OCI-LY7 (cell line): ENCODE results near the gene LY6G6D.

Experiments
- EZH2phosphoT487 ChIP-seq: fragments of 200-600 bp; sonication (generic); IDR thresholded peaks from 2 replicates; pipeline ENCODE4 v1.6.1; 2018; ENCODE audit warnings: low read depth, borderline replicate concordance, mild to moderate bottlenecking, mixed run types, antibody characterized with exemption, low read length, moderate library complexity, mixed read lengths
- TF ChIP-seq, protein P1 (sequence below): fragments of 200-600 bp; sonication (generic); conservative IDR thresholded peaks from 2 replicates; pipeline ENCODE4 v1.5.1; 2014; ENCODE audit warnings: mild to moderate bottlenecking, antibody characterized with exemption, low read length, moderate library complexity, mixed read lengths

DNA sequence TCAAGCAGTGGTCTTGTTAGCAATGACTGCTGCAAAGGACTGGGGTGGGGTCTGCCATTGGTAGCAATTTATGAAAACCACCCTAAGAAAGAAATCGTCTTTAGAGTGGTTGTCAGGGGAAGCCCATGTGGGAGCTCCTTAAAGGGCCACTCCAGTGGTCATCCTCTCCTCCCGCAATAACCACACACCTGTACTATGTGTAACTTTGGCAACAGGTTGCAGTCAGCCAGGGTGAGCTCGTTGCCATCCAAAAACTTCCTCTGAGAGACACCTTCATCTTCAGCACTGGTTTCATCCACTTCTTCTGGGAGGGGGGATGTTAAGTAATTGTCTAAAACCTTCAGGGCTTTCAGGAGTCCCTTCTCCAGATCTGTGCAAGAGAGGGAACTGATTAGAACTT lies 16.9 kb downstream of the LY6G6D start:
- TF ChIP-seq, protein P1, sequence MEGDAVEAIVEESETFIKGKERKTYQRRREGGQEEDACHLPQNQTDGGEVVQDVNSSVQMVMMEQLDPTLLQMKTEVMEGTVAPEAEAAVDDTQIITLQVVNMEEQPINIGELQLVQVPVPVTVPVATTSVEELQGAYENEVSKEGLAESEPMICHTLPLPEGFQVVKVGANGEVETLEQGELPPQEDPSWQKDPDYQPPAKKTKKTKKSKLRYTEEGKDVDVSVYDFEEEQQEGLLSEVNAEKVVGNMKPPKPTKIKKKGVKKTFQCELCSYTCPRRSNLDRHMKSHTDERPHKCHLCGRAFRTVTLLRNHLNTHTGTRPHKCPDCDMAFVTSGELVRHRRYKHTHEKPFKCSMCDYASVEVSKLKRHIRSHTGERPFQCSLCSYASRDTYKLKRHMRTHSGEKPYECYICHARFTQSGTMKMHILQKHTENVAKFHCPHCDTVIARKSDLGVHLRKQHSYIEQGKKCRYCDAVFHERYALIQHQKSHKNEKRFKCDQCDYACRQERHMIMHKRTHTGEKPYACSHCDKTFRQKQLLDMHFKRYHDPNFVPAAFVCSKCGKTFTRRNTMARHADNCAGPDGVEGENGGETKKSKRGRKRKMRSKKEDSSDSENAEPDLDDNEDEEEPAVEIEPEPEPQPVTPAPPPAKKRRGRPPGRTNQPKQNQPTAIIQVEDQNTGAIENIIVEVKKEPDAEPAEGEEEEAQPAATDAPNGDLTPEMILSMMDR: no peak
- TF ChIP-seq EZH2phosphoT487: no peak
